ENCODE results near the gene ACAN. TPM values are rescaled to one million over a fixed set of nuclear protein-coding genes. Genes with fewer than 3 reads are reported as not detected.

ACAN gene
- total RNA-seq, 1 donor from 2014 or later = 0.03 TPM

GRCh38 chr15:88799341-88799740 is 3.9 kb upstream of the ACAN start:
- Mint-ChIP-seq H3K4me3 (ENCODE audit: unreplicated experiment) (no peak overlapping the region), H3K36me3 (ENCODE audit: low read depth, unreplicated experiment) (no peaks in the 10 kb centered on the region), H3K27ac (ENCODE audit: unreplicated experiment) (no peak overlapping the region), H3K9me3 (ENCODE audit: unreplicated experiment) (no peaks in the 10 kb centered on the region), H3K27me3 (ENCODE audit: unreplicated experiment) (peaks cover 21% of the 10 kb centered on the region), H3K4me1 (ENCODE audit: unreplicated experiment) (peaks cover 4% of the 10 kb centered on the region)
- no peak for DNase-seq (ENCODE audit: low spot score)
- TF ChIP-seq, protein P1, sequence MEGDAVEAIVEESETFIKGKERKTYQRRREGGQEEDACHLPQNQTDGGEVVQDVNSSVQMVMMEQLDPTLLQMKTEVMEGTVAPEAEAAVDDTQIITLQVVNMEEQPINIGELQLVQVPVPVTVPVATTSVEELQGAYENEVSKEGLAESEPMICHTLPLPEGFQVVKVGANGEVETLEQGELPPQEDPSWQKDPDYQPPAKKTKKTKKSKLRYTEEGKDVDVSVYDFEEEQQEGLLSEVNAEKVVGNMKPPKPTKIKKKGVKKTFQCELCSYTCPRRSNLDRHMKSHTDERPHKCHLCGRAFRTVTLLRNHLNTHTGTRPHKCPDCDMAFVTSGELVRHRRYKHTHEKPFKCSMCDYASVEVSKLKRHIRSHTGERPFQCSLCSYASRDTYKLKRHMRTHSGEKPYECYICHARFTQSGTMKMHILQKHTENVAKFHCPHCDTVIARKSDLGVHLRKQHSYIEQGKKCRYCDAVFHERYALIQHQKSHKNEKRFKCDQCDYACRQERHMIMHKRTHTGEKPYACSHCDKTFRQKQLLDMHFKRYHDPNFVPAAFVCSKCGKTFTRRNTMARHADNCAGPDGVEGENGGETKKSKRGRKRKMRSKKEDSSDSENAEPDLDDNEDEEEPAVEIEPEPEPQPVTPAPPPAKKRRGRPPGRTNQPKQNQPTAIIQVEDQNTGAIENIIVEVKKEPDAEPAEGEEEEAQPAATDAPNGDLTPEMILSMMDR (IDR thresholded peaks at IDR 0.05; ENCODE audit: unreplicated experiment) = no peak

- DNase-seq (ENCODE audit: low spot score) = no peak
- Mint-ChIP-seq H3K4me3 (ENCODE audit: unreplicated experiment) (no peak overlapping the region), H3K27me3 (ENCODE audit: unreplicated experiment) (peaks cover 23% of the 10 kb centered on the region), H3K9me3 (ENCODE audit: unreplicated experiment) (no peaks in the 10 kb centered on the region), H3K4me1 (ENCODE audit: unreplicated experiment) (peaks cover 4% of the 10 kb centered on the region), H3K36me3 (ENCODE audit: low read depth, unreplicated experiment) (no peaks in the 10 kb centered on the region), H3K27ac (ENCODE audit: unreplicated experiment) (no peak overlapping the region)
- TF ChIP-seq, protein P1 (IDR thresholded peaks at IDR 0.05; ENCODE audit: unreplicated experiment) = no peak
Observed at GRCh38 chr15:88800026-88800425, 3.2 kb upstream of the ACAN start.

- Mint-ChIP-seq H3K4me1 (ENCODE audit: unreplicated experiment) (peaks cover 4% of the 10 kb centered on the region), H3K27ac (ENCODE audit: unreplicated experiment) (no peak overlapping the region), H3K27me3 (ENCODE audit: unreplicated experiment) (peaks cover 25% of the 10 kb centered on the region), H3K36me3 (ENCODE audit: low read depth, unreplicated experiment) (no peaks in the 10 kb centered on the region), H3K9me3 (ENCODE audit: unreplicated experiment) (no peaks in the 10 kb centered on the region), H3K4me3 (ENCODE audit: unreplicated experiment) (no peak overlapping the region)
- TF ChIP-seq, protein P1 (IDR thresholded peaks at IDR 0.05; ENCODE audit: unreplicated experiment) = no peak
- no peak for DNase-seq (ENCODE audit: low spot score)
Observed at GRCh38 chr15:88800738-88801137, 2.5 kb upstream of the ACAN start.

DNA sequence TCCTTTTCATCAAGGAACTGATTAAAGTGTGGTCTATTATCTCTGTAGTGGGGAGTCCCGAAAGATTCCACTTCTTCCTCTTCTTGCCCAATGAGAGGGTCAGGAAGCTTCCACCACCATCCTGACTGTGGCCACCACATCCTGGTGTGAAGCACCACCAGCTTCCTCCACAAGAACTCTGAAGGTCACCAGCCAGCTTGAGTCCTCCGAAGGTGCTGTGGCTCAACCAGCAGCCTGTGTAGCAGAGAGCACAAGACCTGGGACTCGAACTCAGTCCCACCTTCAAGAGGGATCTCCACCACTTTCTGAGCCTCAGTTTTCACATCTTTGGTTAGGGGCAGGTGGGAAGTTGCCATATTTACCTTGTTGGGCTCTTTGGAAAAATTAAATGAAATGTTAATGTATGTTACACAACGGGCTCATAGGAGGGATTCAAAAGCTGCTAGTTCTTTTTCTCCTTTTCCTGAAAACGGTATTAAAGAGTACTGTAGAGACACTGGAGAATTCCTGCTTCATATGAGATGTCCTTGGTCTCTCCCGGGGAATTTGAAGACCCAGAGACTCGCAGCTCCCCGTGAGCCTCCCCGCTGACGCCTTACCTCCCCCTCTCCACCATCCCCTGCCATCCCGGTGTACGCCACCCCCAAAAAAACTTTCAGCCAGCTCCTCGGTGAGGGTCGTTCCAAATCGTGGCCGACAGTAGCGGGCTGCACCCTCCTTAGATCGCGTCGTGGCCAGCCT is 816 bp upstream of the ACAN start:
- Mint-ChIP-seq H3K27ac (ENCODE audit: unreplicated experiment) (no peak overlapping the region), H3K9me3 (ENCODE audit: unreplicated experiment) (no peaks in the 10 kb centered on the region), H3K36me3 (ENCODE audit: low read depth, unreplicated experiment) (no peaks in the 10 kb centered on the region), H3K27me3 (ENCODE audit: unreplicated experiment) (peaks cover 26% of the 10 kb centered on the region), H3K4me3 (ENCODE audit: unreplicated experiment) (peak overlapping the region; percentile 89), H3K4me1 (ENCODE audit: unreplicated experiment) (peaks cover 4% of the 10 kb centered on the region)
- TF ChIP-seq, protein P1 (IDR thresholded peaks at IDR 0.05; ENCODE audit: unreplicated experiment) = no peak
- DNase-seq (ENCODE audit: low spot score) = no peak

DNA sequence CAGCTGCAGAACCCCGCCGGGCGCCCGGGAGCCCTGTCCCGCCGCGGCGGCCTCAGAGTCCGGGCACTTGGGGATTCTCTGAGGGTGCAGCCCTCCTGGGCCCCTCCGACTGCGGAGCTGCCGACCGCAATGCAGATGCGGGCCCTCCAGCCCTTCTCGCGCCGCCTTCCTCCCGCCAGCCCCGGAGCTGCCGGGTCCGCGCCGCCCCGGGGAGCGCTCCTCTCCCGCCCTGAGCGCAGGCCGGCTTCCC is 320 bp upstream of the ACAN start:
- Mint-ChIP-seq H3K4me1 (ENCODE audit: unreplicated experiment) (peaks cover 4% of the 10 kb centered on the region), H3K9me3 (ENCODE audit: unreplicated experiment) (no peaks in the 10 kb centered on the region), H3K36me3 (ENCODE audit: low read depth, unreplicated experiment) (no peaks in the 10 kb centered on the region), H3K27ac (ENCODE audit: unreplicated experiment) (no peak overlapping the region), H3K27me3 (ENCODE audit: unreplicated experiment) (peaks cover 27% of the 10 kb centered on the region), H3K4me3 (ENCODE audit: unreplicated experiment) (no peak overlapping the region)
- TF ChIP-seq, protein P1 (IDR thresholded peaks at IDR 0.05; ENCODE audit: unreplicated experiment) = no peak
- peak; percentile 21 for DNase-seq (ENCODE audit: low spot score)

Data from endothelial cell (in vitro differentiated cells).